ENCODE results near the gene USP38. TPM values are rescaled to one million over a fixed set of nuclear protein-coding genes. Genes with fewer than 3 reads are reported as not detected.
A peak's percentile ranks its signal among the peaks of the same experiment; 100 is the strongest.

Gene USP38
- total and polyA plus RNA-seq, 2 experiments from 2014 or later, result 7.7 to 34.4 TPM

GRCh38 chr4:143178923-143179322 lies 5.8 kb upstream of the USP38 start:
- no peak overlapping the region for H2AFZ ChIP-seq
- H4K20me1 ChIP-seq (ENCODE audit: insufficient read depth, poor library complexity, severe bottlenecking), result no peaks in the 10 kb centered on the region
- no peaks in the 10 kb centered on the region for H3K4me1 ChIP-seq (ENCODE audit: insufficient read depth)
- no peak overlapping the region for H3K4me3 ChIP-seq
- no peak for DNase-seq (ENCODE audit: low spot score)
- no peak overlapping the region for H3K27ac ChIP-seq
- WGBS (ENCODE audit: low lambda C conversion rate, missing lambda C conversion rate), result 78% methylated on average over 3 of the region's 3 CpGs
- TF ChIP-seq EZH2phosphoT487 (IDR thresholded peaks at IDR 0.05; ENCODE audit: low read depth, severe bottlenecking, unreplicated experiment) (no peak), EZH2 (IDR thresholded peaks at IDR 0.05; ENCODE audit: borderline replicate concordance) (no peak)
- TF ChIP-seq, protein P1, sequence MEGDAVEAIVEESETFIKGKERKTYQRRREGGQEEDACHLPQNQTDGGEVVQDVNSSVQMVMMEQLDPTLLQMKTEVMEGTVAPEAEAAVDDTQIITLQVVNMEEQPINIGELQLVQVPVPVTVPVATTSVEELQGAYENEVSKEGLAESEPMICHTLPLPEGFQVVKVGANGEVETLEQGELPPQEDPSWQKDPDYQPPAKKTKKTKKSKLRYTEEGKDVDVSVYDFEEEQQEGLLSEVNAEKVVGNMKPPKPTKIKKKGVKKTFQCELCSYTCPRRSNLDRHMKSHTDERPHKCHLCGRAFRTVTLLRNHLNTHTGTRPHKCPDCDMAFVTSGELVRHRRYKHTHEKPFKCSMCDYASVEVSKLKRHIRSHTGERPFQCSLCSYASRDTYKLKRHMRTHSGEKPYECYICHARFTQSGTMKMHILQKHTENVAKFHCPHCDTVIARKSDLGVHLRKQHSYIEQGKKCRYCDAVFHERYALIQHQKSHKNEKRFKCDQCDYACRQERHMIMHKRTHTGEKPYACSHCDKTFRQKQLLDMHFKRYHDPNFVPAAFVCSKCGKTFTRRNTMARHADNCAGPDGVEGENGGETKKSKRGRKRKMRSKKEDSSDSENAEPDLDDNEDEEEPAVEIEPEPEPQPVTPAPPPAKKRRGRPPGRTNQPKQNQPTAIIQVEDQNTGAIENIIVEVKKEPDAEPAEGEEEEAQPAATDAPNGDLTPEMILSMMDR (IDR thresholded peaks at IDR 0.05; ENCODE audit: poor library complexity), result no peak
- no peaks in the 10 kb centered on the region for H3K36me3 ChIP-seq (replicated peaks; ENCODE audit: insufficient read depth, low read depth)
- peaks cover 3% of the 10 kb centered on the region for H3K79me2 ChIP-seq
- H3K4me2 ChIP-seq, result no peak overlapping the region
- no peaks in the 10 kb centered on the region for H3K9me2 ChIP-seq (replicated peaks; ENCODE audit: insufficient read depth)
- H3K27me3 ChIP-seq, result no peaks in the 10 kb centered on the region
- peaks cover 7% of the 10 kb centered on the region for H3K9me3 ChIP-seq (ENCODE audit: low read depth)

DNA sequence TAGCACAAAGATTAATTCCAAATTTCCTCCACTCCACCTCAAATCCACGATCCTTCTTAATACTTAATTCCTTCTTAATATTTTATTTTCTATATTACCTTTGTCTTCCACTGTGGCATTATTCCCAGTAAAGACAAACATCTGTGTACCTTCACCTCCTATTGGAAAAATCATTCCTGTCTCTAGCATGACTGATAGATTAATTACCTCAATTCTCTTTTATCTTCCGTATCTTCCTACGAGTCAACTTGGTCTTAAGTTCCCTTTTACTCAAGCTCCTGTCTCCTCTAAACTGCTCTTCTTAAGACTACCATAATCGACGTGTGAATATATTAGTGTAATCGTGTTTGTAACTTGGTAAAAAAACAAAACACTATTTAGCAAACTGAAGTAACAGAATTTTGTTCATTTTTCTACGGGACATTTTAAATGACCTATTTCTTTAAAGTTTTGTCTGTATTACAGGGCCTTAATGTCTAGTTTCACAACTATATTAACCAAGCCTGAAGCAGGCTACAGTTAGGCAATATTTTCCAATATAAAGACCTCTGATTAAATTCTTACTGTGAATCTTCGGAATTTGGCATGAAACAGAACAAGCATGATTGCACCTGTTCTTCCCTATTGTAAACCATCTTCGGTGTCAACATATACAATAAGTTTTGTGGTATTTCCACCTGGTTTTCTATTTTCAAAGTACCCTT lies 1.1 kb upstream of the USP38 start:
- H3K27ac ChIP-seq, result peak overlapping the region; percentile 97
- TF ChIP-seq EZH2 (IDR thresholded peaks at IDR 0.05; ENCODE audit: borderline replicate concordance), result no peak
- TF ChIP-seq, protein P1 (IDR thresholded peaks at IDR 0.05; ENCODE audit: poor library complexity), result no peak
- no peak for TF ChIP-seq EZH2phosphoT487 (IDR thresholded peaks at IDR 0.05; ENCODE audit: low read depth, severe bottlenecking, unreplicated experiment)
- 63% methylated on average over 9 of the region's 9 CpGs for WGBS (ENCODE audit: low lambda C conversion rate, missing lambda C conversion rate)
- no peaks in the 10 kb centered on the region for H3K9me3 ChIP-seq (ENCODE audit: low read depth)
- H4K20me1 ChIP-seq (ENCODE audit: insufficient read depth, poor library complexity, severe bottlenecking), result peaks cover 28% of the 10 kb centered on the region
- H3K4me3 ChIP-seq, result peak overlapping the region; percentile 41
- peak overlapping the region; percentile 77 for H3K4me2 ChIP-seq
- peaks cover 37% of the 10 kb centered on the region for H3K79me2 ChIP-seq
- no peaks in the 10 kb centered on the region for H3K36me3 ChIP-seq (replicated peaks; ENCODE audit: insufficient read depth, low read depth)
- peaks cover 12% of the 10 kb centered on the region for H3K4me1 ChIP-seq (ENCODE audit: insufficient read depth)
- no peaks in the 10 kb centered on the region for H3K27me3 ChIP-seq
- no peaks in the 10 kb centered on the region for H3K9me2 ChIP-seq (replicated peaks; ENCODE audit: insufficient read depth)
- H2AFZ ChIP-seq, result peak overlapping the region; percentile 90
- no peak for DNase-seq (ENCODE audit: low spot score)

GRCh38 chr4:143184217-143184502 lies 557 bp upstream of the USP38 start:
- Histone ChIP-seq H3K4me1 (ENCODE audit: insufficient read depth) (peaks cover 13% of the 10 kb centered on the region), H3K9me3 (ENCODE audit: low read depth) (no peaks in the 10 kb centered on the region), H4K20me1 (ENCODE audit: insufficient read depth, poor library complexity, severe bottlenecking) (peaks cover 33% of the 10 kb centered on the region), H2AFZ (peak overlapping the region; percentile 90), H3K27me3 (no peaks in the 10 kb centered on the region), H3K4me3 (peak overlapping the region; percentile 41), H3K36me3 (replicated peaks; ENCODE audit: insufficient read depth, low read depth) (no peaks in the 10 kb centered on the region), H3K27ac (peak overlapping the region; percentile 97), H3K4me2 (peak overlapping the region; percentile 77), H3K9me2 (replicated peaks; ENCODE audit: insufficient read depth) (no peaks in the 10 kb centered on the region), H3K79me2 (peaks cover 42% of the 10 kb centered on the region)
- TF ChIP-seq, protein P1 (IDR thresholded peaks at IDR 0.05; ENCODE audit: poor library complexity), result no peak
- no peak for TF ChIP-seq EZH2 (IDR thresholded peaks at IDR 0.05; ENCODE audit: borderline replicate concordance)
- no peak for TF ChIP-seq EZH2phosphoT487 (IDR thresholded peaks at IDR 0.05; ENCODE audit: low read depth, severe bottlenecking, unreplicated experiment)
- WGBS (ENCODE audit: low lambda C conversion rate, missing lambda C conversion rate), result 2% methylated on average over 11 of the region's 11 CpGs
- DNase-seq (ENCODE audit: low spot score), result no peak

Measured in hepatocyte (in vitro differentiated cells).